Measurements from ENCODE around the gene ASPG.

The ASPG gene

DNA sequence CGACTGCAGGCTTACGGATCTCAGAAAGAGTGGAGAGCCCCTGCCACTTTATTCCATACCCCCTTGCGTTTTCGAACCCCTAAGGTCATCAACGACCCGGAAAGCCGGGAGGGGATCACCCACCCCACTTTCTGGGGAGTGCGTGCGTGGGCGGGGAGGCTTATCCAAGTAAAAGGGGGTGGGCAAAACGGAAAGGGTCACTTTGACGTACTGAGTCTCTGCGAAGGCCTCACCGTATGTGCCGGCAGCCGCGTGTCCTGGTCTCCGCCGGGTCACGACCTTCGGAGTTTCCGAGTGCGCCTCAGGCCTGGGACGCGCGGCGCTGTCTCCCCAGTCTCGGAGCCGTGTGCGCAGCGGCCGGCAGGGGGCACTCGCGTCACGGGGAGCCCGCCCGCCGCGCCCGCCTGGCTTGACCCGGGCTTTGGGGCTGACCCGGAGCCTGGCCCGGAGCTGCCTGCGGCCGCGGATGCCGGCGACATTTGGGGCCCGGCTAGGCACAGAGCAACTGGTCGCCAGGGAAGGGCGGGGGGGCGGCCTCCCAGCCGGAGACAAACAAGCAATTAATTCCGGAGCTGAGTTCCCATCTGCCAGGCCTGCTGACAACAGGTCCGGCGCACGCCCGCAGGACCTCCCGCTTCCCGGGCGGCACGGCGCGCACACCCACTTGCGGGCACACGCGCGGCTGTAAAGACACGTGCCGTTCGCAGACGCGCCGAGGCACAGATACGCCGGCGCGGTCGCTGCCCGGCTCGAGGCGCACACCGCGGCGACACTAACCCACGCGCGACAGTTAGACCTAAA lies 52.0 kb downstream of the ASPG start (continued):
- TF ChIP-seq ZNF677 (tag by site-specific recombination; IDR thresholded peaks at IDR 0.05) (no peak), ZNF140 (tag by site-specific recombination; IDR thresholded peaks at IDR 0.05) (no peak), TRIM28 (IDR thresholded peaks at IDR 0.05; ENCODE audit: borderline replicate concordance, low read length) (no peak), ZNF221 (tag by site-specific recombination; IDR thresholded peaks at IDR 0.05; ENCODE audit: borderline replicate concordance) (no peak), KLF17 (tag by site-specific recombination; IDR thresholded peaks at IDR 0.05) (peak; percentile 98), ZBTB20 (tag by site-specific recombination; IDR thresholded peaks at IDR 0.05) (peak; percentile 78; the same call in 1 of the 2 replicates), OVOL3 (tag by site-specific recombination; IDR thresholded peaks at IDR 0.05) (no peak), WT1 (tag by site-specific recombination; IDR thresholded peaks at IDR 0.05) (no peak; the same call in 1 of the 2 replicates), ZNF266 (tag by site-specific recombination; IDR thresholded peaks at IDR 0.05; ENCODE audit: low read depth) (no peak), ZNF561 (tag by site-specific recombination; IDR thresholded peaks at IDR 0.05; ENCODE audit: borderline replicate concordance) (peak; percentile 16; the same call in 1 of the 2 replicates), BCL6B (tag by site-specific recombination; IDR thresholded peaks at IDR 0.05) (no peak), ZBTB6 (tag by site-specific recombination; IDR thresholded peaks at IDR 0.05) (no peak), ZNF670 (tag by site-specific recombination; IDR thresholded peaks at IDR 0.05; ENCODE audit: low read depth) (no peak), GLI2 (tag by site-specific recombination; IDR thresholded peaks at IDR 0.05; ENCODE audit: borderline replicate concordance, low read depth) (0 out of 2 replicates have a peak, but pooled peaks have one; percentile 4), SP7 (tag by site-specific recombination; IDR thresholded peaks at IDR 0.05) (peak; percentile 80), ZNF16 (tag by site-specific recombination; IDR thresholded peaks at IDR 0.05; ENCODE audit: low read depth) (no peak), ZNF248 (tag by site-specific recombination; IDR thresholded peaks at IDR 0.05) (no peak), ZNF76 (tag by site-specific recombination; IDR thresholded peaks at IDR 0.05; ENCODE audit: borderline replicate concordance, low read depth) (no peak), ZFP69B (tag by site-specific recombination; IDR thresholded peaks at IDR 0.05) (peak; percentile 66), MYNN (tag by site-specific recombination; IDR thresholded peaks at IDR 0.05; ENCODE audit: borderline replicate concordance) (no peak)
- TF ChIP-seq, protein P1, sequence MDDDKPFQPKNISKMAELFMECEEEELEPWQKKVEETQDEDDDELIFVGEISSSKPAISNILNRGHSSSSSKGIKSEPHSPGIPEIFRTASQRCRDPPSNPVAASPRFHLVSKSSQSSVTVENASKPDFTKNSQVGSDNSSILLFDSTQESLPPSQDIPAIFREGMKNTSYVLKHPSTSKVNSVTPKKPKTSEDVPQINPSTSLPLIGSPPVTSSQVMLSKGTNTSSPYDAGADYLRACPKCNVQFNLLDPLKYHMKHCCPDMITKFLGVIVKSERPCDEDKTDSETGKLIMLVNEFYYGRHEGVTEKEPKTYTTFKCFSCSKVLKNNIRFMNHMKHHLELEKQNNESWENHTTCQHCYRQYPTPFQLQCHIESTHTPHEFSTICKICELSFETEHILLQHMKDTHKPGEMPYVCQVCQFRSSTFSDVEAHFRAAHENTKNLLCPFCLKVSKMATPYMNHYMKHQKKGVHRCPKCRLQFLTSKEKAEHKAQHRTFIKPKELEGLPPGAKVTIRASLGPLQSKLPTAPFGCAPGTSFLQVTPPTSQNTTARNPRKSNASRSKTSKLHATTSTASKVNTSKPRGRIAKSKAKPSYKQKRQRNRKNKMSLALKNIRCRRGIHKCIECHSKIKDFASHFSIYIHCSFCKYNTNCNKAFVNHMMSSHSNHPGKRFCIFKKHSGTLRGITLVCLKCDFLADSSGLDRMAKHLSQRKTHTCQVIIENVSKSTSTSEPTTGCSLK (tag by site-specific recombination; IDR thresholded peaks at IDR 0.05) = no peak
- TF ChIP-seq, protein P2, sequence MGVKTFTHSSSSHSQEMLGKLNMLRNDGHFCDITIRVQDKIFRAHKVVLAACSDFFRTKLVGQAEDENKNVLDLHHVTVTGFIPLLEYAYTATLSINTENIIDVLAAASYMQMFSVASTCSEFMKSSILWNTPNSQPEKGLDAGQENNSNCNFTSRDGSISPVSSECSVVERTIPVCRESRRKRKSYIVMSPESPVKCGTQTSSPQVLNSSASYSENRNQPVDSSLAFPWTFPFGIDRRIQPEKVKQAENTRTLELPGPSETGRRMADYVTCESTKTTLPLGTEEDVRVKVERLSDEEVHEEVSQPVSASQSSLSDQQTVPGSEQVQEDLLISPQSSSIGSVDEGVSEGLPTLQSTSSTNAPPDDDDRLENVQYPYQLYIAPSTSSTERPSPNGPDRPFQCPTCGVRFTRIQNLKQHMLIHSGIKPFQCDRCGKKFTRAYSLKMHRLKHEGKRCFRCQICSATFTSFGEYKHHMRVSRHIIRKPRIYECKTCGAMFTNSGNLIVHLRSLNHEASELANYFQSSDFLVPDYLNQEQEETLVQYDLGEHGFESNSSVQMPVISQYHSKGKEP (tag by site-specific recombination; IDR thresholded peaks at IDR 0.05) = no peak
- TF ChIP-seq, protein P3, sequence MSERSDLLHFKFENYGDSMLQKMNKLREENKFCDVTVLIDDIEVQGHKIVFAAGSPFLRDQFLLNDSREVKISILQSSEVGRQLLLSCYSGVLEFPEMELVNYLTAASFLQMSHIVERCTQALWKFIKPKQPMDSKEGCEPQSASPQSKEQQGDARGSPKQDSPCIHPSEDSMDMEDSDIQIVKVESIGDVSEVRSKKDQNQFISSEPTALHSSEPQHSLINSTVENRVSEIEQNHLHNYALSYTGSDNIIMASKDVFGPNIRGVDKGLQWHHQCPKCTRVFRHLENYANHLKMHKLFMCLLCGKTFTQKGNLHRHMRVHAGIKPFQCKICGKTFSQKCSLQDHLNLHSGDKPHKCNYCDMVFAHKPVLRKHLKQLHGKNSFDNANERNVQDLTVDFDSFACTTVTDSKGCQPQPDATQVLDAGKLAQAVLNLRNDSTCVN (tag by site-specific recombination; optimal IDR thresholded peaks at IDR 0.05) = peak; percentile 96
- TF ChIP-seq, protein P4, sequence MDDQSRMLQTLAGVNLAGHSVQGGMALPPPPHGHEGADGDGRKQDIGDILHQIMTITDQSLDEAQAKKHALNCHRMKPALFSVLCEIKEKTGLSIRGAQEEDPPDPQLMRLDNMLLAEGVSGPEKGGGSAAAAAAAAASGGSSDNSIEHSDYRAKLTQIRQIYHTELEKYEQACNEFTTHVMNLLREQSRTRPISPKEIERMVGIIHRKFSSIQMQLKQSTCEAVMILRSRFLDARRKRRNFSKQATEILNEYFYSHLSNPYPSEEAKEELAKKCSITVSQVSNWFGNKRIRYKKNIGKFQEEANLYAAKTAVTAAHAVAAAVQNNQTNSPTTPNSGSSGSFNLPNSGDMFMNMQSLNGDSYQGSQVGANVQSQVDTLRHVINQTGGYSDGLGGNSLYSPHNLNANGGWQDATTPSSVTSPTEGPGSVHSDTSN (CRISPR knock-in tag; IDR thresholded peaks at IDR 0.05) = no peak; the same call in 1 of the 2 replicates

Measured in HEK293 (cell line).